ENCODE results near the gene CORO1C. TPM values are rescaled to one million over a fixed set of nuclear protein-coding genes. Genes with fewer than 3 reads are reported as not detected.

The CORO1C gene
- total and polyA plus RNA-seq, 9 of the 15 experiments (the other 6 are each of a cell fraction or from before 2014, with no cell fraction given) = 55.2 to 280 (median 150) TPM

- TF ChIP-seq ZNF639 (CRISPR knock-in tag; conservative IDR thresholded peaks at IDR 0.05 in 1 of 2, IDR thresholded peaks at IDR 0.05 in 1 of 2) (peak in 1 of 2 experiments; percentile 92; a peak in 2 of 4 replicates), CHD1 (IDR thresholded peaks at IDR 0.05; ENCODE audit: low read length) (no peak), RBBP5 (IDR thresholded peaks at IDR 0.05; ENCODE audit: borderline replicate concordance, insufficient read depth, low read length, poor library complexity, severe bottlenecking) (peak; percentile 74), TSC22D4 (tag; IDR thresholded peaks at IDR 0.05) (no peak), KHSRP (IDR thresholded peaks at IDR 0.05) (no peak), ZBTB7A (IDR thresholded peaks at IDR 0.05; ENCODE audit: borderline replicate concordance, control insufficient read depth, low read depth, low read length) (peak; percentile 42; the same call in 1 of the 2 replicates), ZNF280B (CRISPR knock-in tag; IDR thresholded peaks at IDR 0.05) (no peak), ZNF764 (CRISPR knock-in tag; IDR thresholded peaks at IDR 0.05; ENCODE audit: low read depth) (no peak), BRD9 (IDR thresholded peaks at IDR 0.05; ENCODE audit: low read depth, partially characterized antibody) (peak; percentile 79), ELF4 (CRISPR knock-in tag; IDR thresholded peaks at IDR 0.05) (peak; percentile 23; the same call in 1 of the 2 replicates), YY1 (IDR thresholded peaks at IDR 0.05; ENCODE audit: borderline replicate concordance in 1 of 3, control insufficient read depth in 1 of 3, extremely low read depth in 1 of 3, insufficient read depth in 3 of 3, insufficient read length in 1 of 3, insufficient replicate concordance in 2 of 3, low read depth in 1 of 3, low read length in 2 of 3) (peak in 2 of 3 experiments; percentile 58 to 68), TSHZ1 (CRISPR knock-in tag; IDR thresholded peaks at IDR 0.05) (peak; percentile 51; the same call in 1 of the 2 replicates), NFIX (CRISPR knock-in tag; IDR thresholded peaks at IDR 0.05; ENCODE audit: low read depth) (no peak), CBX3 (IDR thresholded peaks at IDR 0.05; ENCODE audit: borderline replicate concordance in 1 of 2, low read length in 2 of 2) (peak in 1 of 2 experiments; percentile 76; a peak in 2 of 3 replicates), ZFP30 (CRISPR knock-in tag; IDR thresholded peaks at IDR 0.05; ENCODE audit: borderline replicate concordance) (no peak), FOXJ2 (tag; IDR thresholded peaks at IDR 0.05) (peak; percentile 88), ARID2 (IDR thresholded peaks at IDR 0.05) (no peak), USF2 (CRISPR knock-in tag; IDR thresholded peaks at IDR 0.05) (no peak)
Measured at GRCh38 chr12:108691175-108691997, 39.9 kb downstream of the CORO1C start (continued).
